Ishikawa (cell line): ENCODE data around the gene OR51F2.

Experiments used
- CEBPB ChIP-seq: IDR thresholded peaks from 2 replicates; pipeline ENCODE4 v1.6.1; 2012
- CREB1 ChIP-seq: IDR thresholded peaks from 2 replicates; pipeline ENCODE4 v1.6.1; 2012; ENCODE audit warnings: low read depth
- EP300 ChIP-seq: IDR thresholded peaks from 2 replicates; pipeline ENCODE4 v1.6.1; 2012; ENCODE audit warnings: borderline replicate concordance
- RAD21 ChIP-seq: IDR thresholded peaks from 2 replicates; pipeline ENCODE4 v1.6.1; 2012; ENCODE audit warnings: low read depth
- TAF1 ChIP-seq: IDR thresholded peaks from 2 replicates; pipeline ENCODE4 v1.6.1; 2012; ENCODE audit warnings: low read depth, mild to moderate bottlenecking
- TCF12 ChIP-seq: IDR thresholded peaks from 2 replicates; pipeline ENCODE4 v1.6.1; 2012; ENCODE audit warnings: low read depth
- TEAD4 ChIP-seq: IDR thresholded peaks from 2 replicates; pipeline ENCODE4 v1.6.1; 2012
- TF ChIP-seq, protein P1 (sequence below): IDR thresholded peaks from 2 replicates; pipeline ENCODE4 v1.6.1; 2012
- TF ChIP-seq, protein P2 (sequence below): IDR thresholded peaks from 2 replicates; pipeline ENCODE4 v1.6.1; 2012

DNA sequence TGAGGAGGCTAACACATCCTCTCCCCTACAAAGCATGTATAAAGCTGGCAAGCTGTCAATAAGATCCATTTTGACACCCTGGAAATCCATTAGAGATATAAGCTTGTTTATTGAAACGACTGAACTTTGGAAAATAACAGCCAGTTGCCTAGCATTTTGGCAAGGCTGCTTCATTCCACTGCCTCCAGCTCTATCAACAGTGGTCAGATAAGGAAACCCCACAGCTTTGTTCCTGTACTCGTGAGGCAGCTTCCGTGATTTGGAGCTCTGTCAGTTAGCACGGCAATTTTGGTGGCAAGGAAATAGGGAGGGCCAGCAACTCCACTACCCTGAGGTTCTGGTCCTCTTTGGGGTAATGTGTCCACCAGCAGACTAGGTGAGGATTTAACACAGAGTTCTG is 29.9 kb downstream of the OR51F2 start:
- no peak for TF ChIP-seq EP300
- TF ChIP-seq TAF1 = no peak
- no peak for TF ChIP-seq TEAD4
- TF ChIP-seq CREB1 = no peak
- TF ChIP-seq TCF12 = no peak
- TF ChIP-seq, protein P1, sequence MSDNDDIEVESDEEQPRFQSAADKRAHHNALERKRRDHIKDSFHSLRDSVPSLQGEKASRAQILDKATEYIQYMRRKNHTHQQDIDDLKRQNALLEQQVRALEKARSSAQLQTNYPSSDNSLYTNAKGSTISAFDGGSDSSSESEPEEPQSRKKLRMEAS = no peak
- TF ChIP-seq, protein P2, sequence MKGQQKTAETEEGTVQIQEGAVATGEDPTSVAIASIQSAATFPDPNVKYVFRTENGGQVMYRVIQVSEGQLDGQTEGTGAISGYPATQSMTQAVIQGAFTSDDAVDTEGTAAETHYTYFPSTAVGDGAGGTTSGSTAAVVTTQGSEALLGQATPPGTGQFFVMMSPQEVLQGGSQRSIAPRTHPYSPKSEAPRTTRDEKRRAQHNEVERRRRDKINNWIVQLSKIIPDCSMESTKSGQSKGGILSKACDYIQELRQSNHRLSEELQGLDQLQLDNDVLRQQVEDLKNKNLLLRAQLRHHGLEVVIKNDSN = no peak
- TF ChIP-seq CEBPB = no peak
- TF ChIP-seq RAD21 = no peak
